ENCODE measurements around the gene SPATA12. TPM values are rescaled to one million over a fixed set of nuclear protein-coding genes. Genes with fewer than 3 reads are reported as not detected.

The SPATA12 gene
- total RNA-seq, 1 experiment from 2014 or later: not detected

DNA sequence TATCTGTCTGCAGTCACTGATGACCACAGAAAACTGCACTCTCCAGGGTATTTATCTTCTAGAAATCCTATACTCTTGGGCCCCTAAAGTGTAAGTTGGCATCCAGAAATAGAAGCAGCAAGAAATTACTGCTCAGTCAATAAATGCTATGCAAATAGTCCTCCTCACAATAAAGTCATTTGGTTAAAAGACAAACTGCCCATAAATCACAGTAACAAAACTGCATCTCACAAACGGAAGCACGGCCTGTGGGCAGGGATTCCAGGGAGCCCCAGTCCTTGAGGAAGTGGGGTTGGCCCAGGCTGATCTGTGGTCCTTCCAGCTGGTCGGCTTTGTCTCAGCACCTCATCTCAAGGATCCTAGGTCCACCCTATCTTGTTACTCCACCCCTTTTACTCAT is 29.7 kb upstream of the SPATA12 start:
- POLR2A ChIA-PET (ENCODE audit: low non-redundant PET): no interaction called here
- no TSS peak for BruUV-seq (replicated peaks)

DNA sequence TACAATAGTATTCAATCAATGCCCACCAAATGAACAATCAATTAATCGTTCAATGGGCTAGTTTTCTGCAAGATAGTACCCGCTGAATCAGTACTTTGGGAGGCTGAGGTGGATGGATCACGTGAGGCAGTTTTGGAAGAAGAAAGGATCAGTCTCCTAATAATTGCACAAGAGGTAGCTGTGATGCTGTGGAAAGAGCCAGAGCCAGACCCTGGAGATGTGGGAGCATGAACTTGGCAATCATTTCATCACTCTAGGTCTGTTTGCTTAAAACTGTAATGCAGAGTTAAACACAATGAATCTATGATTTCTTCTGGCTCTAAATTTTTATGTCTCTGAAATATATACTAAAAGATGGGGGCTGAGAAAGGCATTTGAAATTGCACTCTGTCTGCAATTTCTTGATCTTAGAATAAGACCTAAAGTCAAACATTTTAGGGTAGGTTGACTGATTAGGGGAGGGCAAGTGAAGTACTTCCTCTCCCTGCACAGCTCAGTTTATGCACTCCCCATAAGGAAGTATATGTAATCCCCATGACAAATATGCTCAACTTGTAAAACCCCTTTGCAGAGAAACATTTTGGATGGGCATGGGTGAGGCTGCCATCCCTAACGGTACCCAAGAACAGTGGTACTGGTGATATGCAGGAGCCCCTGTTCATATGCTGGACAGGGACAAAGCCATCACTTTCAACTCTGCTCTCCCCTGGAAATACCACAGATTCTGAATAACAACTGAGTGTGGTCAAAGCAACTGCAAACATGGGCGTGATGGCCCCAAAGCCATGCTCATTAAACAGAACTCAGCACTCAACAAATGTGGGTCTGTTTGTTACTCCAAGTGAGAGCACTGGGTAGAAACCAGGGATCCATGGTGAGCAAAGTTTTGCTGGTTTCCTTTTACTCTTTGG is 28.6 kb upstream of the SPATA12 start:
- TF ChIP-seq EZH2 (IDR thresholded peaks at IDR 0.05; ENCODE audit: borderline replicate concordance, low read depth, low read length, poor library complexity, severe bottlenecking) (no peak), CTCF (conservative IDR thresholded peaks at IDR 0.05; ENCODE audit: low read depth, low read length) (no peak)
- ChIA-PET CTCF (no interaction called here), POLR2A (ENCODE audit: low non-redundant PET) (no interaction called here)
- BruUV-seq (replicated peaks): no TSS peak
- Histone ChIP-seq H3K27ac (ENCODE audit: low read depth, low read length, poor library complexity, severe bottlenecking) (no peak overlapping the region), H3K36me3 (ENCODE audit: insufficient read depth, low read length, poor library complexity, severe bottlenecking) (no peaks in the 10 kb centered on the region), H3K4me1 (ENCODE audit: insufficient read depth, low read length, poor library complexity, severe bottlenecking) (no peaks in the 10 kb centered on the region), H3K4me3 (ENCODE audit: low read depth, low read length, poor library complexity, severe bottlenecking) (no peak overlapping the region), H3K27me3 (replicated peaks; ENCODE audit: insufficient read depth, low read depth, low read length, poor library complexity) (no peaks in the 10 kb centered on the region), H3K9me3 (ENCODE audit: low read depth, low read length, poor library complexity, severe bottlenecking) (no peaks in the 10 kb centered on the region)
- no peak for DNase-seq (ENCODE audit: low spot score)
- intact Hi-C loops (cut with micrococcal nuclease; ENCODE audit: unreplicated experiment): no loop called here

More for the DNA sequence above, 29.7 kb upstream of the SPATA12 start:
- no peak for DNase-seq (ENCODE audit: low spot score)
- H3K27me3 ChIP-seq (replicated peaks; ENCODE audit: insufficient read depth, low read depth, low read length, poor library complexity): no peaks in the 10 kb centered on the region
- no peaks in the 10 kb centered on the region for H3K4me1 ChIP-seq (ENCODE audit: insufficient read depth, low read length, poor library complexity, severe bottlenecking)
- TF ChIP-seq EZH2 (IDR thresholded peaks at IDR 0.05; ENCODE audit: borderline replicate concordance, low read depth, low read length, poor library complexity, severe bottlenecking): no peak
- TF ChIP-seq CTCF (conservative IDR thresholded peaks at IDR 0.05; ENCODE audit: low read depth, low read length): no peak
- no peaks in the 10 kb centered on the region for H3K9me3 ChIP-seq (ENCODE audit: low read depth, low read length, poor library complexity, severe bottlenecking)
- intact Hi-C loops (cut with micrococcal nuclease; ENCODE audit: unreplicated experiment): no loop called here
- H3K4me3 ChIP-seq (ENCODE audit: low read depth, low read length, poor library complexity, severe bottlenecking): no peak overlapping the region
- H3K27ac ChIP-seq (ENCODE audit: low read depth, low read length, poor library complexity, severe bottlenecking): no peak overlapping the region
- CTCF ChIA-PET: no interaction called here
- no peaks in the 10 kb centered on the region for H3K36me3 ChIP-seq (ENCODE audit: insufficient read depth, low read length, poor library complexity, severe bottlenecking)

- DNase-seq (ENCODE audit: low spot score): no peak
- Histone ChIP-seq H3K9me3 (ENCODE audit: low read depth, low read length, poor library complexity, severe bottlenecking) (no peaks in the 10 kb centered on the region), H3K4me3 (ENCODE audit: low read depth, low read length, poor library complexity, severe bottlenecking) (no peak overlapping the region), H3K27me3 (replicated peaks; ENCODE audit: insufficient read depth, low read depth, low read length, poor library complexity) (no peaks in the 10 kb centered on the region), H3K4me1 (ENCODE audit: insufficient read depth, low read length, poor library complexity, severe bottlenecking) (no peaks in the 10 kb centered on the region), H3K36me3 (ENCODE audit: insufficient read depth, low read length, poor library complexity, severe bottlenecking) (no peaks in the 10 kb centered on the region), H3K27ac (ENCODE audit: low read depth, low read length, poor library complexity, severe bottlenecking) (no peak overlapping the region)
- no TSS peak for BruUV-seq (replicated peaks)
- TF ChIP-seq EZH2 (IDR thresholded peaks at IDR 0.05; ENCODE audit: borderline replicate concordance, low read depth, low read length, poor library complexity, severe bottlenecking) (no peak), CTCF (conservative IDR thresholded peaks at IDR 0.05; ENCODE audit: low read depth, low read length) (no peak)
- ChIA-PET POLR2A (ENCODE audit: low non-redundant PET) (no interaction called here), CTCF (no interaction called here)
- intact Hi-C loops (cut with micrococcal nuclease; ENCODE audit: unreplicated experiment): no loop called here
Measured at GRCh38 chr3:57036952-57037351, 23.5 kb upstream of the SPATA12 start.
